ENCODE data around the gene RAI1.
"Not testable (repeated sequence)": the region's sequence is repeated elsewhere in the genome, so short reads cannot be mapped to it uniquely, and the experiment has no call there.

The RAI1 gene

GRCh38 chr17:17680477-17681186 lies 626 bp upstream of the RAI1 start:
- no peak for DNase-seq

DNA sequence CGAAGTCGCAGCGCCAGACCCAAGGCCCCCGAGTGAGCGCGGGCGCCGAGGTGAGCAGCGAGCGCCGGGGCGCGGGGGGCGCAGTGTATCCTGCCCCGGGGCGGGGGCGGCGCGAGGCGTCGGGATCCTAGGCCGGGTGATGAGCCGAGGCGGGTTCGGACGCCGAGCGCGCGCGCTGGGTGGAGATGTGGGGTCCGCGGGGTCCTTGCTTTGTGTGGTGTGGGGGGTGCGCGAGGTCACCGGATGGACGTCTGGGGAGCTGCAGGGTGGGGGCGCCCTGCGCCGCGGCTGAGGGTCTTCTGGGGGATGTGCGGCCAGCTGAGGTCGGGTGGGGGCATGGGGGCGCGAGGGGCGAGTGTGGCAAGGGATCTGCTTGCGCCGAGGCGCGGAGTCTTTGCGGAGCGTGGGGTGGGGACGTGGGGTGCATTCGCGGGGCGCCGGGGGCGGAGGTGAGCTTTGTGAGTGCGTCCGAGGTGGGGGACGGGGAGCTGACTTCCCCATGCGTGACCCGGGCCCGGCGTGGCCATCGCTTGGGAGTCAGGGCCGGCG lies 560 bp downstream of the RAI1 start:
- DNase-seq = no peak

DNA sequence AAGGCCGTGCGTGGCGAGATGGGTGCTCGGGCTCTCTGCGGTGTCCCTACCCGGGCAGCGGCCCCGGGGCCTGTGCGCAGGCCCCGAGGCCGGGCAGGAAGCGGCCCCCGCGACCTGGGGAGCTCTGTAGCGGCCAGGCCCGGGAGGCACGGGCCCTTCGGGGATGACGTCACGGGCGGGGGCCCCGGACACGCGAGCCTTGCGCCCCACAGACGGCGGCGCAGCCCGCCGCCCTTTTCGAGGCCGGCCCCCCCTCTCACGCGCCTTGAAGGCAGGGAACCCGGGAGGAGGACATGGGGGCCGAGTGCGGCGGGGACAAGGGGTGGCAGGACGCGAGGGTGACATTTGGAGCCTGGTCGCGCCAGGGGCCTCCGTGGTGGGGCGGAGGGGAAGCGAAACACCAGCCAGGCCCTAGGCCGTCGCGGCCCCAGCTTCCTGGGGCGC lies 1.1 kb downstream of the RAI1 start:
- DNase-seq = no peak

DNA sequence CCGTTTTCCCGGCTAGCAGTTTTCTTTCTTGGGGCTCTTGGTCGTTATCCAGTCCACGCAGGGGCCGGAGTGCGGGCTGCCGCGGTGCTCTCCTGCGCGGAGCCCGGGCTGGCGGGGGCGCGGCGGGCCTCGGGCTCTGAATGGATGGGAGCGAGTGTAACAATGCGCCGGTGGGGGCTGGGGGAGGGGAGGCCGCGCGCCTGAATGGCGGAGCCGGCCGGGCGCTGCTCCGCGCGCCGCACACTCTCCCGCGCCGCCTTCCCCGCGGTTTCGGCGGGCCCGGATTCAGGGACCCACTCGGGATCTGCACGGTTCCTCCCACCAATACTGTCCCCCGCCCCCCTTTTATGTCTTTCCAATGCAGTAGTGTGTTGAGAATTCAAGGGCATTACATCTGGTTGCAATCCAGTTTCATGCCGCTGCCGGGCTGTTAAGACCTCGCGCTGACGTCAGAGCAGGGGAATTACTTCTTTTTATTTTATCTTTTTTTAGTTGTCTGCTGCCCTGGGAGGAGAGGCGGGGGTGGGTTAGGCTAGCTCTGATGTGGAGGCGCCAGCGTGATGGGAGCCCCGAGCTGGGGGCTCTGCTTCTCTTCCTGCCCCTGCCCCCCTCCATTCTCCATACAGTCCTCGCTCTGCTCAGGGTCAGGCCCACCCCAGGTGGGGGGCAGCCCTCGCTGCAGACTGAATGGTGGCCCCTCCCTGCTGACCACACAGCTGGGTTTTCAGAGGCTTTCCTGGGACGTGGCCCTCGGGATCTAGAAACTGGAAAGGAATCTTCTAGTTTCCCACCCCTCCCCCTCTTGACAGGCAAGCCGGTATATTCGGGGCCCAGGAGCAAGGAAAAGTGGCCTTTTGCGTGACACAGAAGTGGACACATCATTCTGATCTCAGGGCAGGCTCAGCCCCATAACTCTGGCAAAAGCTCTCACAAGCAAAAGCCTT lies 1.8 kb downstream of the RAI1 start:
- peak; percentile 47 for DNase-seq

DNA sequence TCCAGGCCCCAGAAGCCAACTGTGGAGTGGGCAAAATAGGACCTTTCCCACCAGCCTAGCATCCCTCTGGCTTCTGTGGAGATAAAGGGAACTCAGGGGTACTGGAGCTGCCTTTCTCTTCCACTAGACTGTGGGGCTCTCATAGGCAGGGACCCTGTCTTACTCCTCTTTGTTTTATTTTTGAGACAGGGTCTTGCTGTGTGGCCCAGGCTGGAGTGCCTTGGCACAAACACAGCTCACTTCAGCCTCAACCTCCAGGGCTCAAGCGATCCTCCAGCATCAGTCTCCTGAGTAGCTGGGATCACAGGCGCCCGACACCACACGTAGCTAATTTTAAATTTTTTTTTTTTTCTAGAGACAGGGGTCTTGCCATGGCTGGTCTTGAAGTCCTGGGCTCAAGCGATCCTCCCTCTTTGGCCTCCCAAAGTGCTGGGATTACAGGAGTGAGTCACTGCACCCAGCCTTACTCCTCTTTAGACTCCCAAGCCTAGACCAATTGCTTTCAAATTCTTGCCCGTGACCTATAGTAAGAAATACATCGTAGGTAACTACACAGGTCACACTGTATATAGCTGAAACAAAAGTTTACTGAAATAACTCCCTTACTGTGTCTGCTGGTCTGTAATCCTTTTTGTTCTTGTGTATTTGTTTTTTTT lies 2.6 kb downstream of the RAI1 start:
- DNase-seq = no peak

DNA sequence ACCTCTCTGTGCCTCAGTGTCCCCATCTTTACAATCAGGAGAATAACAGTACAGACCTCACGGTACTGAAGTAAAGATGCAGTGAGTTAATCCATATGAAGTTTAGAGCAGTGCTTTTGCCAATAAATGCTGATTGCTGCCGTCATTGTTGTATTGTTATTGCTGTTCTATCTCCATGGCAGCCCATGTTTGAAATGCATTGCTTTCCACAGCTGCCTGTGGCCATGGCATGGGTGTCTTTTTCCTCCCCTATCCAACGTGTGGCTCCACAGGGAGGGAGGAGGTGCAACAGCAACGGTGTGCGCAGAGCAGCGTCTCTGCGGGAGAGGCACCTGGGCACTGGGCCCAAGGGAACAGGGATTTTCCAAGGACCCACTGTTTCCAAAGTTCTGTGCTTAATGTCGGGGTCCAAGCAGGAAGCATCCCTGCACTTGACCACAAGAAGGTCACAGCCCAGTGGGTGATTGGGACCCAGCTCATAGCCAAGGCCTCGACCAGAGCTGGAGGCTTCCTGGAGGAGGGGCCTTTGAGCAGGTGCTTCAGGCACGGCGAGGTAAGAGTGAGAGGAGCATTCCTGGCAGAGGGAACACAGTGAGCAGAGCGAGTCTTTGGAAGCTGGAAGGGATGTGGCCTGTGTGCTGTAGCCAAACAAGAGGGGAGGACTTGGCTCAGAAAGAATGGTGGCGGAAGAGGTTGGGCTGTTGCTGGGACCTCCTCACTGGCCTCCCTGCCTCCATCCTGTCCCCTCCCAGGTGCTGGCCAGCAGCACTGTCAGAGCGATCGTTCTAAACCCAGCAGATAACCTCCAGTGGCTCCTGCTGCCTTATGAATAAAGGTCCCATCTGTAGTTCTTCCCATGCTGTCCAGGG lies 3.9 kb downstream of the RAI1 start:
- DNase-seq = peak; percentile 73

DNA sequence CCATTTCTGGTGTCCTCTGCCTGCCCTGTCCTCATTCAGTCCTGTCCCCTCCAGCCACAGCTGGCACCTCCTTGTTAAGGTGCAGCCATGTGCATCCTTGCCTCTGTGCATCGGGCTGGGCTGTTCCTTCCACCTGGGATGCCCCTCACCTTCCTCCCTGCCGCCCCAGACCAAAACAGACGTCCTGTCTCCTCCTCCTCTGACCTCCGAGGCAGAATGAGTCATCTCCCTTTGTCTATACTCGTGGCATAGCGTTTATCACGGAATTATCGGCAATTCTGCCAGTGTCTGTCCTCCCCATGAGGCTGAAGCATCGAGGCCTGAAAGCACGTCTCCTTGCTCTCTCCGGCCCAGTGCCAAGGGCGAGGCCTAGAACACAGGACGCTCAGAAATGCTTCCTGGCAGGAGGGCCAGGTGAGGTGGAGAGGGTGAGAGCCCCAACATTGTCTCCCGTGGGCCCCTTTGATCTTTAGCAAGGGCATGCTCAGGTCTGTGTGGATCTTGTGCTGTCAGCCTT lies 4.6 kb downstream of the RAI1 start:
- no peak for DNase-seq

DNA sequence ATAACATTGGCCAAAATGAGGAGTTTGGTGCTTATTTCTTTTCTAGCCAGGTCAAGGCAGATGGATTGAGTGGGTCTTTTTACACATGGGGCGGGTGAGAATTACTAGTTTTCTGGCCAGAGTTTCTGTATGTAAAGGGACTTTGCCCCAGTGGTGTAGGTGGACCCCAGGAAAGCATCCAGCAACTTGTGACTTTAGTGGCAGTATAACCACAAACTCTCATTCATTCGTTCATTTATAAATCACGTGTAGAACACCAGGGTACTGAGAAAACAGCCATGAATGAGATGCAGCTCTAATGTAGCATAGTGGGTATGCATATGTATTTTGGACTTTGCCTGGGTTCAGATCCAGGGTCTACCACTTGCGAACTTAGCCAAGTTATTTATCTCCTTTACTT lies 8.1 kb downstream of the RAI1 start:
- no peak for DNase-seq

DNA sequence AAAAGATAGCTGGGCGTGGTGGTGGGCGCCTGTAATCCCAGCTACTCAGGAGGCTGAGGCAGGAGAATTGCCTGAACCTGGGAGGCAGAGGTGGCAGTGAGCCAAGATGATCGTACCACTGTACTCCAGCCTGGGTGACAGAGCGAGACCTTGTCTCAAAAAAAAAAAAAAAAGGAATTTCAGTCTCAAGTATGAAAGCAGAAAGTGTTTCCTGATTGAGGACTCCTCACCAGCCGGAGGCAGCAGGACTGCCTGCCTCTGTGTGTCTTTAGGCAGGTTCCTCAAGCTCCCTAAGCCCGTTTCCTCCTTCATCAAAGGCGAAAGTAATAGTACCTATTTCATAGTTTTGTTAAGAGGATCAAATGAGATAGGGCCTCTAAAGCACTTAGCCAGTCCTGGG lies 9.0 kb downstream of the RAI1 start:
- not testable (repeated sequence) for DNase-seq

GRCh38 chr17:17691468-17692263 lies 10.4 kb downstream of the RAI1 start:
- DNase-seq = no peak

- DNase-seq = peak; percentile 50
Measured at GRCh38 chr17:17692353-17693252, 11.3 kb downstream of the RAI1 start.

- peak; percentile 81 for DNase-seq
Measured at GRCh38 chr17:17693253-17694168, 12.3 kb downstream of the RAI1 start.

DNA sequence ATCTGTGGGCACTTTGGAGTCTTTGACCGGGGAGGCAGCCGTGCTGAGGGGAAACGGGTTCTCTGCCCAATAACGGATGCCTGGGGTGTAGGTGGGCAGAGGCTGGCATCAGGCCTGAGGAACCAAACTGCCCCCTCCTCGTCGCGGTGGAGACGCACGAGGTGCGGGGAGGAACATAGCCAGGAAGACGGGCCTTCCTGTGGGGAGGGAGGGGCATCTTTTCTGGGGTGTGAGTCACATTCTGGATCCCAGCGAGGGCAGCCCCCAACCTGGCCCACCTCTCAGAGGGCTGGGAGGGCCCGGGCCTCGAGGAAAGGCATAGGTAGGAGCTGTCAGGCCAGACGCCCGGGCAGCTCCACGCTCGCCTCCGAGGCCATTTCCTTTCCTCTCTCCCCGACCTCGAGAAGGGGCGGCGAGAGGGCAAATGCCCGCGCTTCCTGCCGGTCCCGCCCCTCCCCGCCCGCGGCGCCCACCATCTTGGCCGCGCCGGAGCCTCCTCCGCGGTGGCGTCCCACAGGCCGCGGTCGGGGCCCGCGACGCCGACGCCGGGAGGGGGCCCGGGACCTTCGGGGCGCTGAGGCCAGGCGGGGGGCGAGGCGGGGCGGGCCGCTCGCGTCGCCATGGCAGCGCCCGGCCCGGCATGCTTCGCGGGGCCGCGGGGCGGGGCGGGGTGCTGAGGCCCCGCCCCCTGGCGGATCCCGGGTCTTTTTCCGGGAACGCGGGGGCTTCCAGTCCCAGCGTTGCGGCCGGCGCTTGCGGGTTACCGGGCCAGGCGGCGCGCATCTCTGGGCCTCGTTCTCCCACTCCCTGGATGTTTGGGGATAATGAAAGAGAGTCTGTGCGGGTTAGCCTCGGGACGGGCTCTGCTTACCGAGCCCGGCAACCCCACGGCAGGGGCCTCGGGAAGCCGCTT lies 13.2 kb downstream of the RAI1 start:
- DNase-seq = peak; percentile 76

DNA sequence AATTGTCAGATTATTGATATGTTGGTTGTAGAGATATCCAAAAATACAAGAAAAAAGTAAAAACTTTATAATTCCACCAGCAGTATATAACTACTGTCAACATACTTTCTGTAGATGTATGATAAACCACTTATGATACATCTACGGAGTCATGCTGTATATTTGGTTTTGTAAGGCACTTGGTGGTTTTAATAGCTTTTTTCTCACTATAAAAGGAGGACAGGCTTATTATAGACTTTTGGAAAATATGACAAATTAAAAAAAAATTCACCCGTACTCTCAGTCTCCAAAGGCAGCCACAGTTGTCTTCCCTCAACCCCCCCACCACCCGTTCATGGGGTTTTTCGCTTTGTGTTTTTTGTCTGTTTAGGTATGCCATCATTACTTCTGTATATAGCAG lies 14.8 kb downstream of the RAI1 start:
- no peak for DNase-seq

GRCh38 chr17:17696882-17697633 lies 15.8 kb downstream of the RAI1 start:
- no peak for DNase-seq

GRCh38 chr17:17698371-17698770 lies 17.1 kb downstream of the RAI1 start:
- DNase-seq = no peak

- DNase-seq = no peak
Measured at GRCh38 chr17:17698869-17699351, 17.7 kb downstream of the RAI1 start.

Data from NCI-H510A (cell line).